ENCODE measurements around the gene HTR4.

Gene HTR4

DNA sequence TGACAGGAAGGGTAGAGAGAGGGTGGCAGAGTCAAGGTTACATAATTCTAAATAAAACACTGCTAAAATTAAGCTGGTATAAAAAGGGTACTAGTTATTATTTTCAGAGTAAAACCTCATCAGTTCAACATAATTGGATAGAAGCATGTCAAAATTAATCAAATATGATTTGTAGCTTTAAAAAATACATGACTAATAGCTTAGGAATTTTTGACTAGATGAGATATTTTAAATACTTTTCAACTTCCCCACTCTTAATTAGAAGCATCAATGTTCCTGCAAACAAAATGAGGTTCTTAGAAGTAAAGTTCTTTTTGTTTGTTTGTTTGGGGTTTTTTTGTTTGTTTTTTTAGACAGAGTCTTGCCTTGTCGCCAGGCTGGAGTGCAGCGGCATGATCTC, 29.1 kb downstream of the HTR4 start:
- Mint-ChIP-seq H3K4me1 (no peaks in the 10 kb centered on the region), H3K4me3 (no peak overlapping the region), H3K27me3 (ENCODE audit: low read depth) (no peaks in the 10 kb centered on the region), H3K36me3 (ENCODE audit: low read depth) (no peaks in the 10 kb centered on the region), H3K27ac (no peak overlapping the region), H3K9me3 (no peaks in the 10 kb centered on the region)
- TF ChIP-seq, protein P1, sequence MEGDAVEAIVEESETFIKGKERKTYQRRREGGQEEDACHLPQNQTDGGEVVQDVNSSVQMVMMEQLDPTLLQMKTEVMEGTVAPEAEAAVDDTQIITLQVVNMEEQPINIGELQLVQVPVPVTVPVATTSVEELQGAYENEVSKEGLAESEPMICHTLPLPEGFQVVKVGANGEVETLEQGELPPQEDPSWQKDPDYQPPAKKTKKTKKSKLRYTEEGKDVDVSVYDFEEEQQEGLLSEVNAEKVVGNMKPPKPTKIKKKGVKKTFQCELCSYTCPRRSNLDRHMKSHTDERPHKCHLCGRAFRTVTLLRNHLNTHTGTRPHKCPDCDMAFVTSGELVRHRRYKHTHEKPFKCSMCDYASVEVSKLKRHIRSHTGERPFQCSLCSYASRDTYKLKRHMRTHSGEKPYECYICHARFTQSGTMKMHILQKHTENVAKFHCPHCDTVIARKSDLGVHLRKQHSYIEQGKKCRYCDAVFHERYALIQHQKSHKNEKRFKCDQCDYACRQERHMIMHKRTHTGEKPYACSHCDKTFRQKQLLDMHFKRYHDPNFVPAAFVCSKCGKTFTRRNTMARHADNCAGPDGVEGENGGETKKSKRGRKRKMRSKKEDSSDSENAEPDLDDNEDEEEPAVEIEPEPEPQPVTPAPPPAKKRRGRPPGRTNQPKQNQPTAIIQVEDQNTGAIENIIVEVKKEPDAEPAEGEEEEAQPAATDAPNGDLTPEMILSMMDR (IDR thresholded peaks at IDR 0.05; ENCODE audit: unreplicated experiment in 3 of 3): no peak

DNA sequence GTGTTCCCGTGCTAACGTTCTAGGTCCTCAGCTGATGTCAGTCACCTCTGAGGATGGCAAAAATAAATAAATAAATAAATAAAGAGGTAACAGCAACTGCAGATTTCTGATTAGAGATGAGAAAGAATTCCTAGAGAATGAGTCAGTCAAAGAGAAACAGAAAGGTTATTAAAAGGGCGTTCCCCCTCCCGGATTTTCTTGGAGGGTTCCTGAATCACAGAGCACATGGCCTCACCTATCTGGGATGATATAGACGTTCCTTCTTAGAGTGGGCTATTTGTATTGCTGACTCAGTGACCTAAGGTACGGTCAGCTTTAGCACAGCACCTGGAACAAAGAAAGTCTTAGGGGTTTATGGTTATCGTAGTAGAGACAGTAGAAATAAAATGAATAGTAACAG, 30.6 kb downstream of the HTR4 start:
- Mint-ChIP-seq H3K4me3 (no peak overlapping the region), H3K27ac (no peak overlapping the region), H3K4me1 (no peaks in the 10 kb centered on the region), H3K9me3 (no peaks in the 10 kb centered on the region), H3K27me3 (ENCODE audit: low read depth) (no peaks in the 10 kb centered on the region), H3K36me3 (ENCODE audit: low read depth) (no peaks in the 10 kb centered on the region)
- TF ChIP-seq, protein P1 (IDR thresholded peaks at IDR 0.05; ENCODE audit: unreplicated experiment in 3 of 3): no peak

DNA sequence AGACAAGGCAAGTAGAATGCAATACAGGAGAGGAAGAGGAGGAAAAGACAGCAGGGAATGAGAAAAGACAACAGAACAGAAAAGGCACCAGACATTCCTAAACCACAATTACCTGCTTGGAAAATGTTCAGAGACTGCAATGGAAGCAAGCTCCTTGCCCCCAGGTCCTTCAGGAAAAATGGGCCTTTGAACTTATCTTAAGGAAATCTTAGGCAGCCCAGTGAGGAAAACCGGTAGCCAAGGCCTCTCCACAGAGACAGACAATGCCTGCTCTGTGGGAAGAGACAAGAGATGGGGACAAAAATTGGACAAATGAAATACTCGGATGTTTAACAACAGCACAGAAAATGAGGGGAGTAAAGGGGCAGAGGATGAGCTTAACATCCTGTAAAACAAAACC, 31.2 kb downstream of the HTR4 start:
- H3K4me3 Mint-ChIP-seq: no peak overlapping the region
- TF ChIP-seq, protein P1 (IDR thresholded peaks at IDR 0.05; ENCODE audit: unreplicated experiment in 3 of 3): no peak
- H3K9me3 Mint-ChIP-seq: no peaks in the 10 kb centered on the region
- no peaks in the 10 kb centered on the region for H3K36me3 Mint-ChIP-seq (ENCODE audit: low read depth)
- H3K27ac Mint-ChIP-seq: no peak overlapping the region
- no peaks in the 10 kb centered on the region for H3K27me3 Mint-ChIP-seq (ENCODE audit: low read depth)
- no peaks in the 10 kb centered on the region for H3K4me1 Mint-ChIP-seq

DNA sequence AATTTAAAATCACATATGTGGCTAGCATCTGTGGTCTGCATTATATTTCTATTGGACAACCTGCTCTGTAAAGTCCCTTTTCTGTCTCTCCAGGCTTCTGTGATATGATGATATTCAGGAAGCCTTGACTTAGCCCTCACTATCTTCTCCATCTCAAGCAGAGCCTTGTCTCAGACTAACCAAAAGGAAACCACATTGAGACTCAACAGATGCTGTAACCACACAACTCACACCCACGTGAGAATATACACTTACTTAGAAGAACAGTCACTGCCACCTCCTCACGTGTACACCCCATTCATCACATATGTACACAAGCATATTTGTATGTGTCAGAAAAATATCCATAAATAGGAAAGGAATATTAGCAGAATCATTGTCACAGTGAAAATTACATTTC, 33.6 kb downstream of the HTR4 start:
- H3K27ac Mint-ChIP-seq: no peak overlapping the region
- H3K4me3 Mint-ChIP-seq: no peak overlapping the region
- TF ChIP-seq, protein P1 (IDR thresholded peaks at IDR 0.05; ENCODE audit: unreplicated experiment in 3 of 3): no peak
- peaks cover 4% of the 10 kb centered on the region for H3K27me3 Mint-ChIP-seq (ENCODE audit: low read depth)
- no peaks in the 10 kb centered on the region for H3K4me1 Mint-ChIP-seq
- H3K9me3 Mint-ChIP-seq: no peaks in the 10 kb centered on the region
- no peaks in the 10 kb centered on the region for H3K36me3 Mint-ChIP-seq (ENCODE audit: low read depth)

DNA sequence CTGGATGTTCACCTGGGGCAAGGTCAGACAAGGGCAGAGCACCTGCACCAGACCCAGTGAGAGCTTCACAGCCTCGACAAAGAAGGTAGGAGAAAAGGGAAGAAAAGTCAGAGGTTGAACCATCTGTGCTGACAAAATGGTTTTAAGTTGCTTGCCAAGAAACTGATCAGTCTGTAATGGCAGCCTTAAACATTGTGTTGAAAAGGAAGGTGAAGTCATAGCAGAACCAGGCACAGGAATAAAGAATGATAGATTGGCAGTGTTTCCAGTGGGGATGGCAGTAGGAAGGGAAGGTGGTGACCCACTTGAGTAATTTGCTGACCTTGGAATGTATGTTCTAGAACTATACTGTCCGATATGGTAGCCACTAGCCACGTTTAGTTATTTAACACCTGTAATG, 34.2 kb downstream of the HTR4 start:
- Mint-ChIP-seq H3K36me3 (ENCODE audit: low read depth) (no peaks in the 10 kb centered on the region), H3K27ac (no peak overlapping the region), H3K9me3 (no peaks in the 10 kb centered on the region), H3K4me1 (no peaks in the 10 kb centered on the region), H3K27me3 (ENCODE audit: low read depth) (peaks cover 4% of the 10 kb centered on the region), H3K4me3 (no peak overlapping the region)
- TF ChIP-seq, protein P1 (IDR thresholded peaks at IDR 0.05; ENCODE audit: unreplicated experiment in 3 of 3): no peak

DNA sequence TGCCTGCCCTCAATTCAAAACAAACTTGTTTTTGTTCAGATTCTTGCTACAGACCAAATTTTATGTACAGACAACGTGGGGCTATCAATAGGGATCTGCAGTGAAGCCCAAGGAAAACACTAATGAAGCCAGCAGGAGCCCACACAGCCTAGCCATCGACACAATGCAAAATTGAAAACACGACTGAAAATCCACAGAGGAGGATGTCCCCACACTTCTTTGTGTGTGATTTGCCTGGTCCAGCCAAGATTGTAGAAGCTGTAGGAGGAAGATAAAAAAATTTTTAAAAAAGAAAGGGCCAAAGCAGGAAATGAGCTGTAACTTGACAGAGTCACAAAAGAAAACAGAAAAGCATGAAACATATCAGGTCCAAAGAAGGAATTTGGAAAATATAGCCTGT, 34.8 kb downstream of the HTR4 start:
- H3K36me3 Mint-ChIP-seq (ENCODE audit: low read depth): no peaks in the 10 kb centered on the region
- H3K4me3 Mint-ChIP-seq: no peak overlapping the region
- TF ChIP-seq, protein P1 (IDR thresholded peaks at IDR 0.05; ENCODE audit: unreplicated experiment in 3 of 3): no peak
- no peaks in the 10 kb centered on the region for H3K4me1 Mint-ChIP-seq
- no peak overlapping the region for H3K27ac Mint-ChIP-seq
- peaks cover 4% of the 10 kb centered on the region for H3K27me3 Mint-ChIP-seq (ENCODE audit: low read depth)
- no peaks in the 10 kb centered on the region for H3K9me3 Mint-ChIP-seq
